Measurements from ENCODE around the gene TGIF1.

Gene TGIF1

GRCh38 chr18:3454365-3455089 lies 4.6 kb downstream of the TGIF1 start:
- in situ Hi-C loops (cut with MboI; ENCODE audit: low sequenced_read_pairs), result loop anchor here (10.0 to 25.0 kb wide), 2 partner anchors 160 to 208 kb away; no protein-coding TSS in a partner anchor

DNA sequence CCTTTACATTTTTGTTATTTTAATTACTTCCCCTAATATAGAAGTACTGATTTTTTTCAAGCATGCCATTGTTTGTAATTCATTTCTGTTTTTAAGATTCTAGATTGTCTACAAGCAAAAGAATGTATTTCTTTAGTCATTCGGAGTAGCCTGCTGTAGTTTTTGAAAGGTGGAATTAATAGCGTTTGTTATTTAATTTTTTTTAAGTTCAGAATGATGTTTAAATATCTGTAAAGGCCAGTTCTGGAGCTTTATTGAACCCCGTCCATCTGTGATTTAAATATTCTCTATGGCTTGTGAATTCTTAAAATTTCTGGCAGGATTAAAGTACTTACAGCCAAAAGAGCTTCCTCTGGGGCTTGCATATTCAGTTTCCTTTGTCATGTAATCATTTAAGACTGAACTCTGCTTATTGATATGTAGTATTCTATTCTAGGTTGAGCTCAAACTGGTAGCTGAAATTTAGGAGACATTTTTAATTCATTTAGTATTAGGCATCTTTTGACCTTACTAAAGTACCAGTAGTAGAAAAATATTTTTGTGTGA lies 5.2 kb downstream of the TGIF1 start:
- in situ Hi-C loops (cut with MboI; ENCODE audit: low sequenced_read_pairs), result loop anchor here (10.0 to 25.0 kb wide), 2 partner anchors 160 to 207 kb away; no protein-coding TSS in a partner anchor

DNA sequence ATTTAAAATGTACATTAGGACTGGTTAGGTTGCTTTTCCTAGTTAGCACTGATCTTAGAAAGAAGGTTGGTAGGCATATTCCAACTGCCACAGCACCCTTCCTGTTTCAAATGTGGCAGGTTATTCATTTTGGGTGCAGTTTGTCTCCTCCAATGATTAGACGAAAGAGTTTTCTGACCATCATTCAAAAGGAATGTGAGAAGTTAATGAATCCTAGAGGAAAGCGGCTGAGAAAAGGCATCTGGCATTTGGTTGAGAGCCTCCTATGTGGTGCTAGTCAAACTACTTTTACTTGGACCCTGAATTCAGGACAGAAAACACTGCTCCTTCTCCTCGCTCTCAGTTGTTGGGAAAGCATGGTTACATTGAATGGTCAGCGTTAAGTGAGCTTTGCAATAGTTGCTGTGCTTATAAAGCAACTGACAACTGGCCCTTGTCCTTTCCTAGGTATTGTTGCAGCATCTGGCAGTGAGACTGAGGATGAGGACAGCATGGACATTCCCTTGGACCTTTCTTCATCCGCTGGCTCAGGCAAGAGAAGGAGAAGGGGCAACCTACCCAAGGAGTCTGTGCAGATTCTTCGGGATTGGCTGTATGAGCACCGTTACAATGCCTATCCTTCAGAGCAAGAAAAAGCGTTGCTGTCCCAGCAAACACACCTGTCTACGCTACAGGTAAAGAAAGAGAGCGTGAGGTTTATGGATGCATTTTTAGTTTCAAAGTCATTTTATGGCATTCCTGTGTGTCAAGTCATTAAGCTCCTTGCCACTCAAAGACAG lies 6.1 kb downstream of the TGIF1 start:
- in situ Hi-C loops (cut with MboI; ENCODE audit: low sequenced_read_pairs), result loop anchor here (10.0 to 25.0 kb wide), 2 partner anchors 161 to 206 kb away; no protein-coding TSS in a partner anchor

DNA sequence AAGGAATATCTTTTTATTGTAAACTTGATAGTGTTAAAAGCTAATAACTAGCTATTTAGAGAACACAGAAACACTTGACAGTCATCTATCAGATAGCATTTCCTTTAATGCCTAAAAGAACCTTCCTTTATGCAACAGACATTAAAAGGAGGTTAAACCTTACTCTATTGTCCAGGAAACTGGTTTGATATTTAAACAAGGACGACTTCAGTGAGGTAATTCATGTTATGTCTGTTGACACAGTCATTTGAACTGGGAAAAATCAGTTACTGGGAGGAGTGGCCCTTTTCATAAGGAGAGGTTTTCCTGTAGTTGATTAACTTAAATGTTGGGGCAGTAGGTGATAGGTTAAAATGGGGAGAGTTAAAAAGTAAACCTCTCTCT lies 6.7 kb downstream of the TGIF1 start:
- in situ Hi-C loops (cut with MboI; ENCODE audit: low sequenced_read_pairs), result loop anchor here (10.0 to 25.0 kb wide), 2 partner anchors 162 to 206 kb away; no protein-coding TSS in a partner anchor

DNA sequence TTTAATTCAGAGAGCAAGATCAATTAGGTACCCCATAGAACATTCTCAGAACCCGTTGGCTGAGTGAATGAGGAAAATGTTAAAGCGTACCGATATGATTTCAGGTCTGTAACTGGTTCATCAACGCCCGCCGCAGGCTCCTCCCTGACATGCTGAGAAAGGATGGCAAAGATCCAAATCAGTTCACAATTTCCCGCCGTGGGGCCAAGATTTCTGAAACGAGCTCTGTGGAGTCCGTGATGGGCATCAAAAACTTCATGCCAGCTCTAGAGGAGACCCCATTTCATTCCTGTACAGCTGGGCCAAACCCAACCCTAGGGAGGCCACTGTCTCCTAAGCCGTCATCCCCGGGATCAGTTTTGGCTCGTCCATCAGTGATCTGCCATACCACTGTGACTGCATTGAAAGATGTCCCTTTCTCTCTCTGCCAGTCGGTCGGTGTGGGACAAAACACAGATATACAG lies 7.3 kb downstream of the TGIF1 start:
- in situ Hi-C loops (cut with MboI; ENCODE audit: low sequenced_read_pairs), result loop anchor here (10.0 to 25.0 kb wide), 2 partner anchors 162 to 205 kb away; no protein-coding TSS in a partner anchor

DNA sequence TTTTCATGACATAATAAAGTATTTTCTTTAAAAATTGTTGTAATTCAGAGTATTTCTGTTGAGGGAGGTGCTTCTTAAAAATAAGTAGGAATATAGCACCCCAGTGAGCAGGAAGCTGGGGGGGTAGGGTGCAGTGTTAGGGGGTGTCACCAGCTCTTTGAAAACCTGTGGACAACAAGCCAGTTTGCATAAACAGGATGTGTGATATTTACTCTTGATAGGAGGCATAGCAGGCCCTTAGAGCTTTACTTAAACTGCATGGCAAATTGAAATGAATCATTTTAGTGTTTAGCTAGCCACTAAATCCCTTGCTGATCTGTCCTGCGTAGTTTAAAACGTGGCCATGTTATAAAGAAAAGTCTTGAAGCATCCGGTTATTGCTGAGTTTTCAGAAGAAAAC lies 8.4 kb downstream of the TGIF1 start:
- in situ Hi-C loops (cut with MboI; ENCODE audit: low sequenced_read_pairs), result loop anchor here (10.0 to 25.0 kb wide), 2 partner anchors 164 to 204 kb away; no protein-coding TSS in a partner anchor

GRCh38 chr18:3458952-3459853 lies 9.2 kb downstream of the TGIF1 start:
- in situ Hi-C loops (cut with MboI; ENCODE audit: low sequenced_read_pairs), result loop anchor here (10.0 to 25.0 kb wide), 2 partner anchors 164 to 203 kb away; no protein-coding TSS in a partner anchor

DNA sequence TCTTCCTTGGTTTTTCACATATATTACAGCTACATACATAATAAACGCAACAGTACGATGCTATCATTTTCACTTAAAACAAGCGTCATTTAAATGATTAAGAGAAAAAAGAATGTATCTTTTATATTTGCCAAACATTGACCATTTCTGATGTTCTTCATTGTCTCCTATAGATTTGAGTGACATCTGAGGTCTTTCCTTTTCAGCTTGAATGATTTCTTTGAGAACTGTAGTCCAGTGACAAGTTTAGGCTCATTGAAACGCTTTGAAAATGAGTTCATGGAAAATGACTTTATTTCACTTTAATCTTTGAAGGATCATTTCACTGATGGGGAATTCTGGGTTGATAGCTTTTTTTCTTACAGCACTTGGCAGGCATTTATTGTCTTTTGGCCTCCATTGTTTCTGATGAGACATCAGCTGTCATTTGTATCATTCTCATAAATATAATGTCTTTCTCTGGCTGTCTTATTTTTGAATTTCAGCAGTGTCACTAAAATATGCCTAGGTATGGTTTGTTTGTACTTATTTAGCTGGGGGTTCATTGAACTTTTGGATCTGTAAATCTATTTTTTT lies 10.9 kb downstream of the TGIF1 start:
- in situ Hi-C loops (cut with MboI; ENCODE audit: low sequenced_read_pairs), result loop anchor here (25.0 kb wide), 1 partner anchor 201 kb away; no protein-coding TSS in a partner anchor

- in situ Hi-C loops (cut with MboI; ENCODE audit: low sequenced_read_pairs), result loop anchor here (25.0 kb wide), 1 partner anchor 201 kb away; no protein-coding TSS in a partner anchor
Measured at GRCh38 chr18:3461704-3462103, 11.7 kb downstream of the TGIF1 start.

DNA sequence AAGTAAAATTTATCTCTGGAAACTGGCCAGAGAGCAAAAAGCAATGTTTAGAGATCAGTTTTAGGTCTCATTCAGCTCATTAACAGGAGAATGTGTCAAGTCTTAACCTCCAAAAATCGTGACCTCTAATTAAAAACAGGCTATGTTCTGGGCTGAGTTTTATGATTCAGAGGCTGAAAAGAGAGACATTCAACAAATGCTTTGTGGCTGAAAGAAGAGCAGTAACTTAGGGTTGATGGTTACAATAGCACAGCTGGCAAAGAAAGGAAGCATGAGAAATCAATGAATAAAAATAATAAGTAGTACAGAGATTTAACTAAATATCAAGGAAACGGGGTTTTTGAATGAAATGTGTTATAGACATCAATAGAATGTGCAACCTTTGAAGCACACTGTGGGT lies 13.1 kb downstream of the TGIF1 start:
- in situ Hi-C loops (cut with MboI; ENCODE audit: low sequenced_read_pairs), result loop anchor here (25.0 kb wide), 1 partner anchor 199 kb away; no protein-coding TSS in a partner anchor

- in situ Hi-C loops (cut with MboI; ENCODE audit: low sequenced_read_pairs), result loop anchor here (25.0 kb wide), 1 partner anchor 196 kb away; no protein-coding TSS in a partner anchor
Measured at GRCh38 chr18:3466045-3466444, 16.1 kb downstream of the TGIF1 start.

- in situ Hi-C loops (cut with MboI; ENCODE audit: low sequenced_read_pairs), result loop anchor here (25.0 kb wide), 1 partner anchor 195 kb away; no protein-coding TSS in a partner anchor
Measured at GRCh38 chr18:3466872-3467271, 16.9 kb downstream of the TGIF1 start.

GRCh38 chr18:3468066-3468705 lies 18.2 kb downstream of the TGIF1 start:
- in situ Hi-C loops (cut with MboI; ENCODE audit: low sequenced_read_pairs), result loop anchor here (25.0 kb wide), 1 partner anchor 194 kb away; no protein-coding TSS in a partner anchor

DNA sequence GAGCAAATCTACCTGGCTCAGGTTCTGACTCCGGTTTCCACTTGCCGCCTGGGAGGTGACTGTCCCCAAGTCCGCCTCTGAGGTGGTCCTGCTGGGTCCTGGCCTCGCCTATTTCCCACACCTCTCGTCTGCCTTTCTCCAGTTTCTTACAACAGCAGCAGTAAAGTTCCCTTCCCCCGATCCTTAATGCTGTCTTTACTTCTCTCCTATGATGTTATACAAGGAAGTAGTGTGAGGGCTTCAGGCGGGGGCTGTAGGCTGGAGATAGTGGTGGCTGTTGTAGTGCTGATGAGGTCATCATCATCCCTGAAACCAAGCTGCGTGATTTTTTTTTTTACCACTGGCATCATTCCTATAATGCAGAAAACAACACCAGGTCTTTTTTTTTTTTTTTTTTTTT lies 18.9 kb downstream of the TGIF1 start:
- in situ Hi-C loops (cut with MboI; ENCODE audit: low sequenced_read_pairs), result loop anchor here (25.0 kb wide), 1 partner anchor 193 kb away; no protein-coding TSS in a partner anchor

GRCh38 chr18:3471141-3471648 lies 21.2 kb downstream of the TGIF1 start:
- in situ Hi-C loops (cut with MboI; ENCODE audit: low sequenced_read_pairs), result loop anchor here (25.0 kb wide), 1 partner anchor 191 kb away; no protein-coding TSS in a partner anchor

DNA sequence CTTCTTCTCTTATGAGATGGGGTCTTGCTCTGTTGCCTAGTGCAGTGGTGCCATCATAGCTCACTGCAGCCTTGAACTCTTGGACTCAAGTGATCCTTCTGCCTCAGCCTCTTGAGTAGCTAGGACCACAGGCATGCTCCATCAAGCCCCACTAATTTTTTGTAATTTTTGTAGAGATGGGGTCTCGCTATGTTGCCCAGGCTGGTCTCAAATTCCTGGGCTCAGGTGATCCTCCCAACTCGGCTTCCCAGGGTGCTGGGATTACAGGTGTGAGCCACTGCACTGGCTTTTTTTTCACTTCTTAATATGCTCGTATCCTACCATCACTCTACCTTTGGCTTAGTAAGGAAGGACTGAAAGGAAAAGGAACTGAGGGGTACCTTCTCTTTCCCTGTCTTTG lies 22.1 kb downstream of the TGIF1 start:
- in situ Hi-C loops (cut with MboI; ENCODE audit: low sequenced_read_pairs), result loop anchor here (25.0 kb wide), 1 partner anchor 190 kb away; no protein-coding TSS in a partner anchor

DNA sequence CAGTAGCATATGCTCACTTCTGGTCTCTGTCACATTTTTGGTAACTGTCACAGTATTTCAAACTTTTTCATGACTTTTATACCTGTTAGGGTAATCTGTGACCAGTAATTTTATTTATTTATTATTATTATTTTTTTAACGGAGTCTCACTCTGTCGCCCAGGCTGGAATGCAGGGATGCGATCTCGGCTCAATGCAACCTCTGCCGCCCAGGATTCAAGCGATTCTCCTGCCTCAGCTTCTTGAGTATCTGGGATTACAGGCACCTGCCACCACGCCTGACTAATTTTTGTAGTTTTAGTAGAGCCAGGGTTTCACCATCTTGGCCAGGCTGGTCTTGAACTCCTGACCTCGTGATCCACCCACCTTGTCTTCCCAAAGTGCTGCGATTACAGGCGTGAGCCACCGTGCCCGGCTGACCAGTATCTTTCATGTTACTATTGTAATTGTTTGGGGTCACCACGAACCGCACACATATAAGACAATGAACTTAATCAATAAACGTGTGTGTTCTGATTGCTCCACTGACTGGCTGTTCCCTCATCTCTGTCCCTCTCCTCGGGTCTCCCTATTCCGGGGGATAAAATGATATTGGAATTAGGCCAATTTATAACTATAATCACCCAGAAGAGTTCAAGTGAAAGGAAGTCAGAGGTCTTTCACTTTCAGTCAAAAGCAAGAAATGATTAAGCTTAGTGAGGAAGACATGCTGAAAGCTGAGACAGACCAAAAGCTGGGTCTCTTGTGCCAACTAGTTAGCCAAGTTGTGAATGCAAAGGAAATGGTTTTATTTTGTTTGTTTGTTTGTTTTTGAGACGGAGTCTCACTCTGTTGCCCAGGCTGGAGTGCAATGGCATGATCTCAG lies 22.9 kb downstream of the TGIF1 start:
- in situ Hi-C loops (cut with MboI; ENCODE audit: low sequenced_read_pairs), result loop anchor here (25.0 kb wide), 1 partner anchor 189 kb away; no protein-coding TSS in a partner anchor

Data from HL-60/S4 treated with phorbol 12-myristate 13-acetate at 8.2 ng/mL for 4 days and 3 days (cell line).